ENCODE data around the gene MSH2. TPM values are rescaled to one million over a fixed set of nuclear protein-coding genes. Genes with fewer than 3 reads are reported as not detected.
A peak's percentile ranks its signal among the peaks of the same experiment; 100 is the strongest.

MSH2 gene
- total and polyA plus RNA-seq, 2 donors (not counting 3 experiments of a cell fraction or from before 2014, with no cell fraction given) = 9.7 to 30.5 TPM

- TF ChIP-seq EZH2 (IDR thresholded peaks at IDR 0.05; ENCODE audit: borderline replicate concordance, low read depth, low read length, severe bottlenecking) = no peak
- TF ChIP-seq FOS (IDR thresholded peaks at IDR 0.05; ENCODE audit: borderline replicate concordance, insufficient read depth, low read length) = no peak
- TF ChIP-seq, protein P1, sequence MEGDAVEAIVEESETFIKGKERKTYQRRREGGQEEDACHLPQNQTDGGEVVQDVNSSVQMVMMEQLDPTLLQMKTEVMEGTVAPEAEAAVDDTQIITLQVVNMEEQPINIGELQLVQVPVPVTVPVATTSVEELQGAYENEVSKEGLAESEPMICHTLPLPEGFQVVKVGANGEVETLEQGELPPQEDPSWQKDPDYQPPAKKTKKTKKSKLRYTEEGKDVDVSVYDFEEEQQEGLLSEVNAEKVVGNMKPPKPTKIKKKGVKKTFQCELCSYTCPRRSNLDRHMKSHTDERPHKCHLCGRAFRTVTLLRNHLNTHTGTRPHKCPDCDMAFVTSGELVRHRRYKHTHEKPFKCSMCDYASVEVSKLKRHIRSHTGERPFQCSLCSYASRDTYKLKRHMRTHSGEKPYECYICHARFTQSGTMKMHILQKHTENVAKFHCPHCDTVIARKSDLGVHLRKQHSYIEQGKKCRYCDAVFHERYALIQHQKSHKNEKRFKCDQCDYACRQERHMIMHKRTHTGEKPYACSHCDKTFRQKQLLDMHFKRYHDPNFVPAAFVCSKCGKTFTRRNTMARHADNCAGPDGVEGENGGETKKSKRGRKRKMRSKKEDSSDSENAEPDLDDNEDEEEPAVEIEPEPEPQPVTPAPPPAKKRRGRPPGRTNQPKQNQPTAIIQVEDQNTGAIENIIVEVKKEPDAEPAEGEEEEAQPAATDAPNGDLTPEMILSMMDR (IDR thresholded peaks at IDR 0.05; ENCODE audit: extremely low read depth in 1 of 2, insufficient read depth in 1 of 2, low read depth in 1 of 2, low read length in 2 of 2) = no peak
- no peak for TF ChIP-seq MAX (IDR thresholded peaks at IDR 0.05; ENCODE audit: insufficient read depth, insufficient read length)
- TF ChIP-seq POLR2AphosphoS5 (IDR thresholded peaks at IDR 0.05; ENCODE audit: insufficient read depth, low read depth, low read length) = no peak
- TF ChIP-seq GATA2 (IDR thresholded peaks at IDR 0.05; ENCODE audit: insufficient read depth, insufficient read length, low read depth, low read length) = no peak
- no peak for TF ChIP-seq POLR2A (IDR thresholded peaks at IDR 0.05; ENCODE audit: low read depth, low read length)
Observed at GRCh38 chr2:47357483-47357882, 45.5 kb upstream of the MSH2 start.

More at GRCh38 chr2:47357483-47357882, 45.5 kb upstream of the MSH2 start:
- H4K20me1 ChIP-seq (replicated peaks; ENCODE audit: control insufficient read depth, extremely low read depth, insufficient read depth, low read length) = no peaks in the 10 kb centered on the region
- no peaks in the 10 kb centered on the region for H3K9me3 ChIP-seq (replicated peaks; ENCODE audit: control insufficient read depth, insufficient read depth, low read length)
- FAIRE-seq (no peak), DNase-seq (ENCODE audit: low read depth, low spot score) (peak; percentile 42)
- ChIA-PET CTCF (interaction anchor here (1.2 kb wide), 1 partner anchor 31 kb away, joined by 5 read pairs; no protein-coding TSS in a partner anchor), POLR2A (no interaction called here)
- no peaks in the 10 kb centered on the region for H3K36me3 ChIP-seq (ENCODE audit: control insufficient read depth in 2 of 2, extremely low read depth in 1 of 2, insufficient read depth in 2 of 2, low read length in 2 of 2)
- no peak overlapping the region for H3K4me2 ChIP-seq (ENCODE audit: insufficient read depth, low read length)
- intact Hi-C loops (cut with micrococcal nuclease) = no loop called here
- no peaks in the 10 kb centered on the region for H3K27me3 ChIP-seq (ENCODE audit: control insufficient read depth in 2 of 2, insufficient read depth in 2 of 2, low read length in 2 of 2)
- H3K79me2 ChIP-seq (ENCODE audit: control insufficient read depth, insufficient read depth, low read length) = no peaks in the 10 kb centered on the region
- no peak overlapping the region for H3K9ac ChIP-seq (replicated peaks; ENCODE audit: extremely low read depth, insufficient read depth, low read length)
- no peak overlapping the region for H3K4me3 ChIP-seq (replicated peaks in 1 of 3; ENCODE audit: insufficient read depth in 1 of 3, low read depth in 1 of 3, low read length in 3 of 3)
- H3K27ac ChIP-seq (ENCODE audit: insufficient read depth, low read depth, low read length) = no peak overlapping the region
- peaks cover 16% of the 10 kb centered on the region for H3K4me1 ChIP-seq (ENCODE audit: control insufficient read depth, extremely low read depth, insufficient read depth, low read length)
- H3K9me1 ChIP-seq (replicated peaks; ENCODE audit: control insufficient read depth, extremely low read depth, insufficient read depth, low read length) = no peaks in the 10 kb centered on the region
- no peak overlapping the region for H2AFZ ChIP-seq (ENCODE audit: low read depth, low read length)
- no TSS peak for BruUV-seq (replicated peaks)
- dilution Hi-C loops (cut with MboI; ENCODE audit: extremely low pct_ligation_motif_present, low sequenced_read_pairs) = no loop called here
